Ishikawa (cell line): Measurements from ENCODE around the gene NYNRIN.

ENCODE experiments used
- EP300 ChIP-seq: IDR thresholded peaks from 2 replicates; pipeline ENCODE4 v1.6.1; 2012; ENCODE audit warnings: borderline replicate concordance
- RAD21 ChIP-seq: IDR thresholded peaks from 2 replicates; pipeline ENCODE4 v1.6.1; 2012; ENCODE audit warnings: low read depth
- TAF1 ChIP-seq: IDR thresholded peaks from 2 replicates; pipeline ENCODE4 v1.6.1; 2012; ENCODE audit warnings: low read depth, mild to moderate bottlenecking
- TF ChIP-seq, protein P1 (sequence below): IDR thresholded peaks from 2 replicates; pipeline ENCODE4 v1.6.1; 2012

DNA sequence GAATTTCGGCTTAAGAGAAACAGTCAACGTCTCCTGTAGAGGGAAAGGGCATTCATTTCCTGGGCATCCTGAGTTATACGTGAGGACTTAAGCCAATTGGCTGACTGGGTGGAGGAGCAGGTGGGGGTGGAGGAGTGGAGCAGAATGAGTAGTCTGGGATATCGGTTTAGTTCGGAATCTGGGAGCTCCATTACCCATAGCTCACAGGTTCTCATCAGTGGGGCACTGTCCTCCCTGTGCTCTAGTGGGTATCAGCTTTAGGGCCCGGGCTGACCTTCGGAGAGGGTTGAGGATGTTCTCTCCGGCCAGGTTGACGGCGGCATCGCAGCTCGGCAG is 43.1 kb downstream of the NYNRIN start:
- TF ChIP-seq RAD21 (no peak), EP300 (no peak), TAF1 (no peak)
- TF ChIP-seq, protein P1, sequence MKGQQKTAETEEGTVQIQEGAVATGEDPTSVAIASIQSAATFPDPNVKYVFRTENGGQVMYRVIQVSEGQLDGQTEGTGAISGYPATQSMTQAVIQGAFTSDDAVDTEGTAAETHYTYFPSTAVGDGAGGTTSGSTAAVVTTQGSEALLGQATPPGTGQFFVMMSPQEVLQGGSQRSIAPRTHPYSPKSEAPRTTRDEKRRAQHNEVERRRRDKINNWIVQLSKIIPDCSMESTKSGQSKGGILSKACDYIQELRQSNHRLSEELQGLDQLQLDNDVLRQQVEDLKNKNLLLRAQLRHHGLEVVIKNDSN, result no peak
